T-cell (primary cell): ENCODE results near the gene TC2N. TPM values are rescaled to one million over a fixed set of nuclear protein-coding genes. Genes with fewer than 3 reads are reported as not detected.

ENCODE experiments used
- ATAC-seq, 4 experiments: fragments of 200-7000 bp in 3 of 4; fragments of 150-1000 bp in 1 of 4; cut with Tn5 transposase; replicated peaks in 1 of 4; 1 replicate in 3 of 4; 2 replicates in 1 of 4; pipeline ENCODE4 v1.10.0; 2021; ENCODE audit warnings: moderate library complexity in 3 of 4, mild to moderate bottlenecking in 2 of 4, moderate number of reproducible peaks in 1 of 4
- CTCF ChIA-PET, 2 donors: fragments of 300-600 bp; sonication (Branson Sonifier 250); formaldehyde crosslinking; loops; one replicate each; lab custom pipeline; 2022; ENCODE audit warnings: antibody characterized with exemption in 2 of 2; lab: Charles Lee
- POLR2A ChIA-PET, 2 donors: fragments of 300-600 bp; sonication (Branson Sonifier 250); formaldehyde crosslinking; loops; one replicate each; lab custom pipeline; 2022; ENCODE audit warnings: antibody characterized with exemption in 2 of 2; lab: Charles Lee
- DNase-seq, 35 experiments: peaks; one replicate each; pipeline versions ENCODE4 v3.0.0 to v3.0.0-alpha.2; 2013 to 2023
- H3K27ac ChIP-seq: one replicate; pipeline ENCODE4 v1.5.1; 2013; ENCODE audit warnings: low read length
- H3K27me3 ChIP-seq, 2 experiments: replicated peaks in 1 of 2; 1 replicate in 1 of 2; 2 replicates in 1 of 2; pipeline versions ENCODE4 v1.6.1 to v1.7.0; 2013; ENCODE audit warnings: low read length in 1 of 2, mixed read lengths in 1 of 2; ENCODE audit not compliant: control insufficient read depth in 2 of 2, insufficient read depth in 2 of 2; ENCODE audit errors: extremely low read depth in 1 of 2
- H3K36me3 ChIP-seq, 2 donors: 1 replicate in 1 of 2; 2 replicates in 1 of 2; pipeline versions ENCODE4 v1.6.1 to v1.7.0; 2013; ENCODE audit warnings: low read length in 1 of 2; ENCODE audit not compliant: control insufficient read depth in 2 of 2, insufficient read depth in 1 of 2; ENCODE audit errors: extremely low read depth in 1 of 2
- H3K4me1 ChIP-seq, 2 experiments: 1 replicate in 1 of 2; 2 replicates in 1 of 2; pipeline versions ENCODE4 v1.6.1 to v1.7.0; 2013; ENCODE audit warnings: low read length in 2 of 2, mixed read lengths in 1 of 2; ENCODE audit not compliant: insufficient read depth in 2 of 2, control insufficient read depth in 1 of 2; ENCODE audit errors: extremely low read depth in 1 of 2
- H3K4me3 ChIP-seq, 2 donors: 1 replicate in 1 of 2; 2 replicates in 1 of 2; pipeline versions ENCODE4 v1.5.1 to v1.7.0; 2013; ENCODE audit warnings: mild to moderate bottlenecking in 2 of 2, low read length in 1 of 2, moderate library complexity in 1 of 2; ENCODE audit not compliant: control insufficient read depth in 1 of 2; ENCODE audit errors: extremely low read depth in 1 of 2
- H3K9me3 ChIP-seq: 2 replicates; pipeline ENCODE4 v1.7.0; 2013
- H3K27ac Mint-ChIP-seq, 2 donors: one replicate each; pipeline ENCODE4 v1.8.0; 2020 to 2021; ENCODE audit warnings: mild to moderate bottlenecking in 2 of 2, mixed read lengths in 2 of 2
- H3K27me3 Mint-ChIP-seq, 2 donors: one replicate each; pipeline ENCODE4 v1.8.0; 2021 to 2022; ENCODE audit warnings: mixed read lengths in 2 of 2
- H3K36me3 Mint-ChIP-seq: one replicate; pipeline ENCODE4 v1.8.0; 2021; ENCODE audit warnings: mixed read lengths
- H3K4me1 Mint-ChIP-seq, 3 donors: one replicate each; pipeline ENCODE4 v1.8.0; 2020 to 2022; ENCODE audit warnings: mixed read lengths in 3 of 3, mild to moderate bottlenecking in 1 of 3
- H3K4me3 Mint-ChIP-seq, 3 donors: one replicate each; pipeline ENCODE4 v1.8.0; 2020 to 2022; ENCODE audit warnings: mild to moderate bottlenecking in 3 of 3, mixed read lengths in 3 of 3, moderate library complexity in 3 of 3
- H3K9me3 Mint-ChIP-seq, 3 donors: one replicate each; pipeline ENCODE4 v1.8.0; 2020 to 2022; ENCODE audit warnings: mixed read lengths in 3 of 3
- WGBS: methylation state at CpG from one replicate; pipeline ENCODE4 v1.1.5; 2013; ENCODE audit warnings: missing lambda C conversion rate; ENCODE audit not compliant: insufficient coverage; 5-methylcytosine and 5-hydroxymethylcytosine counted together
- total RNA-seq, 35 experiments: library from RNA in 6 of 35; stranded (reverse) in 6 of 35; fragments of 120-200 nt in 1 of 35; gene quantifications; one replicate each; pipeline versions ENCODE4 v1.2.1 to v1.2.4 and lab custom pipeline; 2013 to 2026

The TC2N gene
- total RNA-seq, 5 donors from 2014 or later (not counting 1 experiment from before 2014, with no cell fraction given) = 203 to 274 (median 243) TPM

- Mint-ChIP-seq H3K27ac (peak overlapping the region in 1 of 2 donors; percentile 9), H3K36me3 (no peaks in the 10 kb centered on the region)
- POLR2A ChIA-PET = interaction anchor here in 1 of 2 donors (0.5 to 0.6 kb wide), 2 partner anchors 114 to 206 kb away, joined by 4 read pairs; no protein-coding TSS in a partner anchor
Measured at GRCh38 chr14:91904956-91905645, 37.8 kb upstream of the TC2N start.

GRCh38 chr14:91904483-91904882 lies 37.1 kb upstream of the TC2N start:
- WGBS = 94% methylated on average over 5 of the region's 8 CpGs
- peaks cover 7 to 17% (median 10%) of the 10 kb centered on the region in 3 donors for H3K4me1 Mint-ChIP-seq
- no peaks in the 10 kb centered on the region for H3K27me3 Mint-ChIP-seq
- DNase-seq (no peak), ATAC-seq (no peak)
- no peaks in the 10 kb centered on the region for H3K9me3 Mint-ChIP-seq
- no peaks in the 10 kb centered on the region for H3K36me3 Mint-ChIP-seq
- Histone ChIP-seq H3K9me3 (no peaks in the 10 kb centered on the region), H3K27ac (no peak overlapping the region), H3K27me3 (peaks cover 0 to 10% of the 10 kb centered on the region in 2 experiments), H3K4me3 (no peak overlapping the region), H3K36me3 (no peaks in the 10 kb centered on the region), H3K4me1 (peaks cover 0 to 5% of the 10 kb centered on the region in 2 experiments)
- CTCF ChIA-PET = no interaction called here
- POLR2A ChIA-PET = no interaction called here
- H3K27ac Mint-ChIP-seq = no peak overlapping the region
- no peak overlapping the region for H3K4me3 Mint-ChIP-seq

More at GRCh38 chr14:91904956-91905645, 37.8 kb upstream of the TC2N start:
- no peaks in the 10 kb centered on the region for H3K9me3 Mint-ChIP-seq
- H3K4me3 Mint-ChIP-seq = no peak overlapping the region
- Histone ChIP-seq H3K4me1 (peaks cover 0 to 5% of the 10 kb centered on the region in 2 experiments), H3K9me3 (no peaks in the 10 kb centered on the region), H3K36me3 (no peaks in the 10 kb centered on the region), H3K4me3 (no peak overlapping the region), H3K27ac (no peak overlapping the region), H3K27me3 (peaks cover 0 to 10% of the 10 kb centered on the region in 2 experiments)
- no peaks in the 10 kb centered on the region for H3K27me3 Mint-ChIP-seq
- H3K4me1 Mint-ChIP-seq = peaks cover 9 to 15% (median 11%) of the 10 kb centered on the region in 3 donors
- ATAC-seq = no peak
- WGBS = 93% methylated on average over 4 of the region's 9 CpGs
- no peak for DNase-seq
- CTCF ChIA-PET = interaction anchor here (0.6 to 0.7 kb wide), 2 partner anchors 67 to 934 kb away, joined by 3 to 4 read pairs; no protein-coding TSS in a partner anchor

DNA sequence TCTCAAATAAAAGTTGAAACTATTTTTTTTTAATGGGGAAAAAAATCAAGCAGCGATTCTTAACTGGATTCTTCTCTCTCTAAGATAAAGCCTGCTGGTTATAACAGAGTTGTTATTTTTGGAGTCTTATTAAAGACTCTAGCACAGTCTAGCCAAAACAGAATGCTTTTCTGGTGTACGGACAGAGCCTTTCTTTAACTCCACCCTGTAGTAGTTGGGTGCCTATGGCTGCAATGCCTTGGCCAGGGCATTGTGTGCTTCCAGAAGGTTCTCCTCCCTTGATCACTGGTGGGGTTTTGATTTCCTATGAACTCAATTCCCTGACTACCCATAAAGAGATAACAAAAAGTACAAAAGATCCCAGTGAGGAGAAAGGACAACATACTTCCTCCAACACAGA lies 35.7 kb upstream of the TC2N start:
- H3K36me3 ChIP-seq = no peaks in the 10 kb centered on the region
- no peak for DNase-seq
- Mint-ChIP-seq H3K36me3 (no peaks in the 10 kb centered on the region), H3K9me3 (no peaks in the 10 kb centered on the region), H3K4me3 (no peak overlapping the region), H3K27ac (peak overlapping the region in 1 of 2 donors; percentile 12), H3K27me3 (no peaks in the 10 kb centered on the region), H3K4me1 (peaks cover 4 to 19% (median 7%) of the 10 kb centered on the region in 3 donors)
- no peak overlapping the region for H3K4me3 ChIP-seq
- H3K9me3 ChIP-seq = no peaks in the 10 kb centered on the region
- H3K4me1 ChIP-seq = peaks cover 0 to 9% of the 10 kb centered on the region in 2 experiments
- peaks cover 0 to 10% of the 10 kb centered on the region in 2 experiments for H3K27me3 ChIP-seq
- ATAC-seq = no peak
- no CpG with 5 or more reads among the region's 2 CpGs for WGBS
- ChIA-PET POLR2A (no interaction called here), CTCF (no interaction called here)
- no peak overlapping the region for H3K27ac ChIP-seq

- ChIA-PET POLR2A (no interaction called here), CTCF (no interaction called here)
Measured at GRCh38 chr14:91902336-91902735, 35.0 kb upstream of the TC2N start.

DNA sequence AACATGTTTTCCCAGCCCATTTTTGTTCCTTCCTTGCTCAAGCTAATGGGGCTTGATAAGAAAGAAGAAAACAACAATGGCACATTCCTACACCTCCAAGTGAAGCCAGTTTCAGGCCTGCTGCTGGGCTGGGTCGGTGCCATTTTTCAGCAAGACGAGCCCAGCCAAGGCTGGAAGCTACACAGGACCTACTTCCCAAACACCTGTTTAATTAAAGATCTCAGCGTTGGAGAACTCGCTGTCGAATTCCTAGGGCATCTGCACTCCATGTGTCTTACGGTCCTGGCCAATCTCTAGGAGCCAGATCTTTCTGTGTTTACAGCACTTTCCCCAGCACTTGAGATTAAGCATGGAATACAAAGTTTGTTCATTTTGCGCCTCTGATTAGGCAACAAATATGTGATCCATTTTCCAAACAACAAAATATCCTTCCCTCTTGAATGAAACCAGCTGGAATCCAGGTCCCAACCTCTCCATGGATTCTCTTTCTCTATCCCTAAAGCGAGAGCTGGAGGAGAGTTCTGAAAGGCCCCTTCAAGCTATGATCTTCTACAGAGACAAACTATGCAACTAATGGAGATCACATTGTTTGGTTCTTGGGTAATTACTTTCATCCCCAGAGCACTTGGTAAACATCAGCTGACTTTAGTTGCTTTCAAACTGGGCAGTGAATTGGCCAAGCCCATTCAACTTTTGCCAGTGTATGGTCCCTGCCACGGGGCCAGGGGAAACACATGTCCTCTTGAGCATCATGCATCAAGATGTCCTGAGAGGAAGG lies 34.3 kb upstream of the TC2N start:
- Histone ChIP-seq H3K4me3 (no peak overlapping the region), H3K27me3 (peaks cover 0 to 10% of the 10 kb centered on the region in 2 experiments), H3K27ac (no peak overlapping the region), H3K9me3 (no peaks in the 10 kb centered on the region), H3K4me1 (peaks cover 0 to 9% of the 10 kb centered on the region in 2 experiments), H3K36me3 (no peaks in the 10 kb centered on the region)
- ChIA-PET POLR2A (no interaction called here), CTCF (no interaction called here)
- H3K4me1 Mint-ChIP-seq = peaks cover 0 to 23% (median 2%) of the 10 kb centered on the region in 3 donors
- no peak overlapping the region for H3K4me3 Mint-ChIP-seq
- DNase-seq (no peak), ATAC-seq (no peak)
- no peak overlapping the region for H3K27ac Mint-ChIP-seq
- H3K27me3 Mint-ChIP-seq = no peaks in the 10 kb centered on the region
- WGBS = 96% methylated on average over 8 of the region's 9 CpGs
- no peaks in the 10 kb centered on the region for H3K36me3 Mint-ChIP-seq
- H3K9me3 Mint-ChIP-seq = no peaks in the 10 kb centered on the region

More at GRCh38 chr14:91902336-91902735, 35.0 kb upstream of the TC2N start:
- no peak overlapping the region for H3K4me3 ChIP-seq
- peak overlapping the region in 1 of 2 donors; percentile 12 for H3K27ac Mint-ChIP-seq
- peaks cover 0 to 18% (median 2%) of the 10 kb centered on the region in 3 donors for H3K4me1 Mint-ChIP-seq
- H3K27me3 ChIP-seq = peaks cover 0 to 10% of the 10 kb centered on the region in 2 experiments
- H3K4me3 Mint-ChIP-seq = no peak overlapping the region
- H3K4me1 ChIP-seq = peaks cover 0 to 9% of the 10 kb centered on the region in 2 experiments
- no peaks in the 10 kb centered on the region for H3K36me3 ChIP-seq
- no peak for ATAC-seq
- H3K27me3 Mint-ChIP-seq = no peaks in the 10 kb centered on the region
- WGBS = no CpG with 5 or more reads among the region's 3 CpGs
- no peaks in the 10 kb centered on the region for H3K9me3 ChIP-seq
- no peak for DNase-seq
- no peaks in the 10 kb centered on the region for H3K36me3 Mint-ChIP-seq
- no peaks in the 10 kb centered on the region for H3K9me3 Mint-ChIP-seq
- no peak overlapping the region for H3K27ac ChIP-seq

DNA sequence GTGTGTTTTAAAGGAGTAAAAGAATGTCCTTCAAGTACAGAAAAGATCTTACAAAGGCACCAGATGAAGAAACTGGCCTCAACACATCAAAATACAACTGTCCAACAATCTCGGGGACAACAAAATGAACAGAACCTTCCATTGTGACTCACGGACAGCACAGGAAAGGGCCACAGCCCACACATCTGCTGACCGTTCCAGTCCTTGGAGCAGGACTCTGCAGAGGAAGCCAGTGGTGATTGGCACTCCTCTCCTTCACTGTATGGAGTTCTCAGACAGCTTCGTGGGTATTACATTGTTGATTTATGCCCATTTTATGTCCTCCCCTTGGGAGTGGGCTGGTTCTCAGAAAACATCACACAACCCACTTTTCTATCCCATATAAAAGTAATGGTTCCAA lies 32.5 kb upstream of the TC2N start:
- CTCF ChIA-PET = interaction anchor here (0.6 to 1.2 kb wide), 3 partner anchors 11 to 161 kb away, joined by 3 to 4 read pairs (median 4); no protein-coding TSS in a partner anchor
- Histone ChIP-seq H3K9me3 (no peaks in the 10 kb centered on the region), H3K4me3 (no peak overlapping the region), H3K27me3 (no peaks in the 10 kb centered on the region), H3K4me1 (peaks cover 0 to 4% of the 10 kb centered on the region in 2 experiments), H3K36me3 (no peaks in the 10 kb centered on the region), H3K27ac (no peak overlapping the region)
- 85% methylated on average over 3 of the region's 4 CpGs for WGBS
- no peaks in the 10 kb centered on the region for H3K27me3 Mint-ChIP-seq
- ATAC-seq (no peak), DNase-seq (no peak)
- no peaks in the 10 kb centered on the region for H3K9me3 Mint-ChIP-seq
- no peak overlapping the region for H3K27ac Mint-ChIP-seq
- no peaks in the 10 kb centered on the region for H3K36me3 Mint-ChIP-seq
- POLR2A ChIA-PET = interaction anchor here in 1 of 2 donors (0.5 kb wide), 1 partner anchor 34 kb away, joined by 5 read pairs; no protein-coding TSS in a partner anchor
- H3K4me1 Mint-ChIP-seq = peaks cover 2 to 32% (median 7%) of the 10 kb centered on the region in 3 donors
- H3K4me3 Mint-ChIP-seq = no peak overlapping the region
